Measurements from ENCODE around the gene HMGN4.
"Not testable (repeated sequence)": the region's sequence is repeated elsewhere in the genome, so short reads cannot be mapped to it uniquely, and the experiment has no call there.

Gene HMGN4

DNA sequence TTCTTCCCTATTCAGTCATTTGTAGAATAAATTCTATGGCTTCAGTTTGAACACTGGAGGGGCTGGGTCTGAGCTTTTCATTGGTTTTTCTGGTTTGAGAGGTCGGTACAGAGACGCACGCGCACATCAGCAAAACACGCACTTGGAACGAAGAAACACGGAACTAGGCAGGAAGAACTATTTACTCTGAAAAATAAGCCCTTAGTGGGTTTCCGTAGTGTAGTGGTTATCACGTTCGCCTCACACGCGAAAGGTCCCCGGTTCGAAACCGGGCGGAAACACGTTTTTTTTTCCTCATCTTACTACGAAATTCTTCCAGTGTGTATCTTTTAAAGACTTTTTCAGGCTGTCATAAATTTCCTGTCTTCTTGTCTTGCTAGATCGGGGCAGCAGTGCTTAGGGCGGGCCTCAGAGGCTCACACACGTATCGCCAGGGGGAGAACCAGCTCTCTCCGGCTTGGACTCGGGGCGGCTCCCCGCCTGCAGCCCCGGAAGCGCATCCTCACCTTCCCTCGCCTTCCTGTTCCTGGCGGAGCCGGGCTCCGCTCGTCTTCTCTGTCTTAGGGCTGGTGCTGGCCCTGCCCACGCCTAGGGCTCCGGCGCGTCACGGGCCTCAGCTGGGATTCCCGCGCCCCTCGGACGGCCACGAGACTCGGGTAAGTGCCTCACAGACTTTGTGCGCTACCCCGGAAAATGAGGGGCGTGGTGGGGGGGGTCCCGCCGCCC lies at the start of gene HMGN4:
HMGN4 (plus strand) TSS at position 521 of the 726 bp plus-strand sequence. CDS start 6,841 bp downstream, outside the sequence.
- peak; percentile 82 for DNase-seq (ENCODE audit: low spot score)

DNA sequence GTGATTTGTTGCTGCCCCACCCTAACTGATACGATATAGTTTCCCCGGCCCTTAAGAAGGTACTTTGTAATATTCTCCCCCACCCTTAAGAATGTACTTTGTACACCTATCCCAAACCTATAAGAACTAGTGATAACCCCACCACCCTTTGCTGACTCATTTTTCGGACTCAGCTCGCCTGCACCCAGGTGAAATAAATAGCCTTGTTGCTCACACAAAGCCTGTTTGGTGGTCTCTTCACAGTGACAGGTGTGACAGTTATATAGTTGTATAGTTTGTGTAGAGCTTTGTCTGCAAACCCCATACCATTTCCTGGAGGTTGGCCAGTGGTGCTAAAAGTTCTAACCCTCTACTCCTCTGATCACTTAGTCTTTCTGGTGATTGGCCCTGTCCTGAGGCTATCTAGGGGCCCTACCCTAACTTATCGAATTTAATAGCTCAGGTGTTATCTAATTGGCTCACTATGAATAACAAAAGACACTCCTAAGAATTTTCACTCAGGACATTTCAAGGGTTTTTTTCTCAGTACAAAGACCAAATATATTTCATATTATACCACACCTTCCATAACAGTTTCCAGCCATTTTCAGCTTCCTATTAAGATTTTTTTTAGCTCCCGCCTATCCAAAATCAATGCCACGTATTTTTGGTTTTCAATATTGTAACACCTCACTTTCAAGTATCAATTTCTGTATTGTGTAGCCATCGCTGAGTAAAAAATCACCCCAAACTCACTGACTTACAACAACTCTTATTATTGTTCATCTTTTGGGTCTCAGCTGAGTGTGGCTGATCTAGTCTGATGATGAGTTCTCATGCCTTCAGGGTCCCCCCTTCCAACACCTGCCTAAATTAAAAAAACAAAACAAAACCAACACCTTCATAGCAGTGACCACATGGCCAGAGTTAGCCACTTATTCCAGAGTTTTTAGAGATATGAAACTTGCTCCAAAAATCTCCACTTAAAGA lies 47.9 kb upstream of the HMGN4 start:
- DNase-seq (ENCODE audit: low spot score), result no peak

DNA sequence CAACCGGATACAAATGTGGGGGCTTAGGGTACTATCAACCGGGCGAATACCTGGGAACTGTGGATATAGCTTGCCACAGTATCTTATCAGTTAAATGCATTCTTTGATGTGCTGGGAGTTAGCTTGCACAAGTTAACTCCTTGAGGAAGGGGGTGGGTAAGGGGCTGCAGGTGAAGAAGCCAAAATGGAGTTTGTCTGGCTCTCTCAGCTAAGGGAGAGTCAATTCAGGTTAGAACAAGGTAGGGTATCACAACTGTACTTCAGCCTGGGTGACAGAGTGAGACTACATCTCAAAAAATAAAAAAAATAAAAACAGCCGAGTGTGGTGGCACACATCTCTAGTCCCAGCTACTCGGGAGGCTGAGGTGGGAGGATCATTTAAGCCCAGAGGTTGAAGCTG lies 46.6 kb upstream of the HMGN4 start:
- no peak for DNase-seq (ENCODE audit: low spot score)

DNA sequence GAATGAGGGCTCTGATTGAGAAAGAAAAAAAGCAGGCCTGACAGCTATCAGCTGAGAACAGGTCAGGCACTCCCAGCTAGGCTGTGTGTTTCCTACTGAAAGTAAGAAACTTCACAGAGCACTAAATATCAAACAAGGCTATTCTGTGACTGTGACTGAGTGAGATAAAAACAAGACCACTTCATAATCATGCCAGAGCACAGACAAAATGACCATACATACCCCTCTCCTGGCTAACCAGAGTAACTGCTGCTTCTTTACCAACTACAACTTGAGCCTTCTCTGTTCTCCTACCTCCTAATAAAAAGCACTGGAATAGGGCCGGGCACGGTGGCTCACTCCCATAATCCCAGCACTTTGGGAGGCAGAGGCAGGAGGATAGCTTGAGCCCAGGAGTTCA lies 44.9 kb upstream of the HMGN4 start:
- peak; percentile 37 for DNase-seq (ENCODE audit: low spot score)

DNA sequence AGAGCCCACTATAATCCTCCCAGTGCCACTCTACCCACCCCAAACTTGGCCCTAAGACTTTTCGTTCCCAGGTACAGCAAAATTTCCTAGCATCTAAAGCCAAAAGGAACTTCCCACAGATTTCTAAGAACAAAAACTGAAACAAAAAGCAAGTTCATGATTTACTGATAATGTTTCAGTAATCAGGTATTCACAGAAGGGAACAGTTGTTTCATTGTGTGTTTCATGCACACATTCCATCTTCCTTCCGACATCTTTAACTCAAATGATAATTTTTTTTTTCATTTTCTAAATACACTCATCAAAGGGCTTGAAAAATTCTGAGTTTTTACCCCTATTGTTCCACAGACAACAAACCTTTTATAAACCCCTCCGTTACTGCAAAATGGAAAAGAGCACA lies 44.0 kb upstream of the HMGN4 start:
- no peak for DNase-seq (ENCODE audit: low spot score)

DNA sequence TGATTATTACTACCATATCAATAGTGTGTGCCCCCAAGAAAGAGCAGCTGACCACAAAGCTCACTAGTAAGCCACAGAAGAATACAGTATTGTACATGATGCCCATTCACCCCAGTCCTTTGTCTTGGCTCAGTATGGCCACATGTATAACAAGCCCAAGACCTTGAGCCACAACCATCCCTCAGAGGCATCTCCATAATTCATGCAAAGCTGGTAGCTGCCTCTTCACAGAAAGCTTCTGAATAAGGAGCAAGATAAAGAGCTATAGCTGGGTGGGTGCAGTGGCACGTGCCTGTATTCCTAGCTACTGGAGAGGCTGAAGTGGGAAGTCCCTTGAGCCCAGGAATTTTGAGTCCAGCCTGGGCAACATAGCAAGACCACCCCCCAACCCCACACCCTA lies 42.9 kb upstream of the HMGN4 start:
- no peak for DNase-seq (ENCODE audit: low spot score)

DNA sequence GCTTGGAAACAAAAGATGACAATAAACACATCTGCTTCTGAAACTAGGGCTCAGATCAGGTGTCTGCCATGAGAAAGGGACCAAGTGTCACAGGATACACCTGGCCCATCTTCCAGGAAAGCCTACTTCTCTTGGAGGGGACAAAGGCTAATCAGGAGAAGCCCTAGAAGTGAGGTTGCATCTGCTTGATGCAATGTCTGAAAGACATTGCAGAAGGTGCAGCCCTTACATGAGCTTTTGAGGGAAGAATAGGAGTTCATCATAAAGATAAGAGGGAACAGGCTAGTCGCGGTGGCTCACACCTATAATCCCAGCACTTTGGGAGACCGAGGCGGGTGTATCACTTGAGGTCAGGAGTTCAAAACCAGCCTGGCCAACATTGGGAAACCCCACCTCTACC lies 40.6 kb upstream of the HMGN4 start:
- DNase-seq (ENCODE audit: low spot score), result no peak

DNA sequence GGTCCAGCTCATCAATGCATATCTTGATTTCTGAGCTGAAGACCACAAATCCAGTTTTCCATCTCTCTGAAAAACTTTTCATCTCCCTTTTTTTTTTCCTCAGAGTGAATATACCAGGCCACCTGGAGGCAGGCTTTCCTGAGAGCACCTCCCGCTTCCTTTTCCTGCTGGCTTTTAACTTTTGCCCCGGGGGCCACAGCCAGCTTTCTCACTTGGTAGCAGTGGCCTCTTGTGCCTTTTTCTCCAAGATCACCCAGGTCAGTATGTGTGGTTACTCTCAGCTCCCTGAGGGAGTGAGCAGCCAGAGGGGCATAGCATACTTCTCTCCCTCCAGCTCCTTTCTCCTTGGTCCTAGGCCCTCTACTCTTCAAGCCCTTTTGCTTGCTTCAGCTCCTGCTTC lies 38.1 kb upstream of the HMGN4 start, which contains the start of gene BTN1A1:
BTN1A1 (plus strand) TSS at position 202 of the 400 bp plus-strand sequence. CDS start 984 bp downstream, outside the sequence.
- DNase-seq (ENCODE audit: low spot score), result no peak

DNA sequence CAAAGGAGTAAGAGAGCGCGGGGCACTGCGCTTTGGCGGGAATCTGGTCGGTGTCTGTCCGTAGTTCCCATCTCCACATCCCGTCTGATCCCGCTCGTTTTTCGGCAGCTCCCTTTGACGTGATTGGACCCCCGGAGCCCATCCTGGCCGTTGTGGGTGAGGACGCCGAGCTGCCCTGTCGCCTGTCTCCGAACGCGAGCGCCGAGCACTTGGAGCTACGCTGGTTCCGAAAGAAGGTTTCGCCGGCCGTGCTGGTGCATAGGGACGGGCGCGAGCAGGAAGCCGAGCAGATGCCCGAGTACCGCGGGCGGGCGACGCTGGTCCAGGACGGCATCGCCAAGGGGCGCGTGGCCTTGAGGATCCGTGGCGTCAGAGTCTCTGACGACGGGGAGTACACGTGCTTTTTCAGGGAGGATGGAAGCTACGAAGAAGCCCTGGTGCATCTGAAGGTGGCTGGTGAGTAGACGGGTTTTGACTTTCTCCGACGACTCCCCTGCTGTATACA lies 36.6 kb upstream of the HMGN4 start:
- DNase-seq (ENCODE audit: low spot score), result peak; percentile 9

DNA sequence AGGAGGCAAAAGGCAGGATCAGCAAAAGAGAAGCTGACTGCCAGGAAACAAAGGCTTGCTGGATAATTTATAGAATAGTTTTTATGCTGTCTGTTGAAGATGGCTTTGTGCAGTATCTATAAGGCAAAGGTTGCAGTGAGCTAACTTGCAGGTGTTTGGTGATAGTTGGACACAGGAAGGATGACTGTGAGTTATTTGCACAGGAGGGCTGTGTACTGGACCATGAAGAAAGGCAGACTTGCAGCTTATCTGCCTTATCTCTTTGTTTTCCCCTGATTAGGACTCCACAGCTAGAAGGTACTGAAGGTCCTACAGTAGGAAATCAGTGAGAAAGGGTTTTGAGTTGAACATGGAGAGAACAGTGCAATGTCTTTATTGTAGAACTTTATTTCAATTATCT lies 36.0 kb upstream of the HMGN4 start:
- no peak for DNase-seq (ENCODE audit: low spot score)

DNA sequence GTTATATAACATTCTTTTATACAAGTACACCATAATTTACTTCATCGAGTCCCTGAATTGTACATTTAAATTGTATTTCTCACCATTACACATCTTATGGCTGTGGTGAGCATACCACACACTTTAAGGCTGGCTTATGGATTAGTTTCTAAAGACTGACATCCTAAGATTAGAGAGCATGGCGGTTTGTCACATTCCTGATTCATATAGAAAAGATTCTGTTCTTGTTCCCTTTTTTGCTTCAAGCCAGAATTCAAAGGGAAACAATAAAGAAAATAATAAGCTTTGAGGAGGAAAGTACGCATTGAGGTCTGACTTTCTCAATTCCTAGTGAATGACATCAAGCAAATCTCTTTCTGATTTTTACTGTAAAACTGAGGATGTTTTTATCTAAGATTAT lies 35.5 kb upstream of the HMGN4 start:
- no peak for DNase-seq (ENCODE audit: low spot score)

DNA sequence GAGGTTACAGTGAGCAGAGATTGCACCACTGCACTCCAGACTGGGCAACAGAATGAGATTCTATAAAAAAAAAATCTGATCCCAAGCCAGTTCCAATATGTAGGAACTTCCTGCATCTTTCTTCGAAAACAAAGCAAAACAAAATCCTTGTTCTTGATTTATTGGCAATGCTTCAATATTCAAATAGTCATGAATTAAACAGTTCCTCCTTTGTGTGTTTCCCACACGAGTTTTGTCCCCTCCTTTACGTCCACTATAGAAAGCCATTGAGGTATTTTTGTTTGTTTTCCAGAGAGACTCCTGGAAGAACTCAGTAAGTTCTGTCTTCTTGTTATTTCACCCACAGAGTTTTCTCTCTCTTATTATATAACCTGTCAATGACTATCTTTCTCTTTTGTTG lies 30.5 kb upstream of the HMGN4 start:
- no peak for DNase-seq (ENCODE audit: low spot score)

DNA sequence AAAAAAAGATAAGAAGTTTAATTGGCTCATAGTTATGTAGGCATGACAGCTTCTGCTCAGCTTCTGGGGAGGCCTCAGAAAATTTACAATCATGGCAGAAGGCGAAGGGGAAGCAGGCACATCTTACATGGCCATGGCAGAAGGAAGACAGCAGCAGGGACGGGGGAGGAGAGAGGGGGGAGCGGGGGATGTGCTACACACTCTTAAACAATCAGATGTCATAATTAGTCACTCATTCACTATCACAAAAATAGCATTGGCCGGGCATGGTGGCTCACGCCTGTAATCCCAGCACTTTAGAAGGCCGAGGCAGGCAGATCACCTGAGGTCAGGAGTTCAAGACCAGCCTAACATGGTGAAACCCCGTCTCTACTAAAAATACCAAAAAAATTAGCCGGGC lies 27.1 kb upstream of the HMGN4 start:
- DNase-seq (ENCODE audit: low spot score), result not testable (repeated sequence)

DNA sequence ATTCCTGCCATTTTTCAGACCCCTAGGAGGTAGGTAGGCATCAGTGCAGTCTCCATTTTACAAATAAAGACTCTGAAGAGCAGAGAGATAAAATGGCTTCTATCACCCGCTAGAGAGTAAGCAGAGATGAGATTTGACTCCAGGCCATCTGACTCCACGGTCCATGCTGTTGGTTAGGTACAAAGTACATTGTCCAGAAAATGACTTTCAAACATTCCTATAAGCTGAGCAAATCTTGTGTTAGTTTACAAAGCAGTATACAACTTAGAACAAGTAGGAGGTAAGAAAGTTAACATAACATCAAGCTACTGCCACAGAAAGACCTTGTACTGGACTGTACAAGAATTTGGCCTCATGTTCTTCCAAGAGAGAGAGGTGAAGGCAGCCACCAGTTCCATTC lies 23.2 kb upstream of the HMGN4 start:
- DNase-seq (ENCODE audit: low spot score), result no peak

DNA sequence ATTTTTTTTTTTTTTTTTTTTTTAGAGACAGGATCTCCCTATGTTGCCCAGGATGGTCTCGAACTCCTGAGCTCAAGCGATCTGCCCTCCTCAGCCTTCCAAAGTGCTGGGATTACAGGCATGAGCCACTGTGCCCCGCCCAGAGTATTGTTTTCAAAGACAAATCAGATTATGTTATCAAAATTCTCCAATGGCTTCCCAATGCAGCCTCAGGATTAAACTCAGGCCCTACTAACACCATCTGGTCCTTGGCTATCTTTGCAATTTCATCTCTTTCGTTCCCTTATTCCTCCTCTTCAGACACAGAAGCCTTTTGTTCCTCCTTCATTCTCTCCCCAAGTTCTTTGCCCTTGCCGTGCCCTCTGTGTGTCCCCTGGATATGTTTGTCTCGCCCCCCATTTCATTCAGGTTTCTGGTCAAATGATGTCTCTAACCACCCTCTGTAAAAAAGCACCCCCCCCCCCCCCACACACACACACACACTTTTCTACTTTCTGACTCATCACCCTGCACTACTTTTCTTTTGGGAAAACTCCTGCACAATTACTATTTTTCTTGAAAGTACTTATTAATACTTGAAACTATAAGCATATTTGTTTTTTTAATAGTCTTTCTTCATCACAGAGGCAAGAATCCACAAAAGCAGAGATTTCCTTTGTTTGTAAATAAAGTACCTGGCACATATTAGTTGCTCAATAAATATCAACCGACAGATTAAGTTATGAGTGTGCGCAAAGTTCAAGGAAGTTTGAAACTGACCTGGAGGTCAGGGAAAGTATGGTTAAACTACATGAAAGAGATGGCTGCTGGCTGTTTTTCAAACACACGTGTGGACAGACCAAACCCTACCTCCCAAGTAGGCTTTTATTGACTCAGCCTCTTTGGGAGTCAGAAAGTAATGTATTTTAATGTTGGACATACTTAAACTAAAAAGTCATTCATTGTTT lies 21.4 kb upstream of the HMGN4 start:
- DNase-seq (ENCODE audit: low spot score), result no peak

DNA sequence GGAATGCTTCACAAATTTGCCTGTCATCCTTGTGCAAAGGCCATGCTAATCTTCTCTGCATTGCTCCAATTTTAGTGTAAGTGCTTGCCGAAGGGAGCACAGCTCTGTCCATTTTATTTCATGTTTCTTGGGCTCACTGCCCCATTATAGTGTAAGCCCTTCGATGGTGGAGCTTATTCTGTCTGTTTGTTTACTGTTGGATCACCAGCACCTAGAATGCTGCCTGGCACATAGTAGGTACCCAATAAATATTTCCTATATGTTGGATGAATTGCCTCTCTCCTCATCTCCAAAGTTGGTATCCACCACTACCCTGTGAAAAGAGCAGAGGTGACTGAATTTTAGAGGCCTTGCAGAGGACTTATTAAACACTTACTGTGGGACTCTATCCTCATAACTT lies 18.8 kb upstream of the HMGN4 start:
- no peak for DNase-seq (ENCODE audit: low spot score)

DNA sequence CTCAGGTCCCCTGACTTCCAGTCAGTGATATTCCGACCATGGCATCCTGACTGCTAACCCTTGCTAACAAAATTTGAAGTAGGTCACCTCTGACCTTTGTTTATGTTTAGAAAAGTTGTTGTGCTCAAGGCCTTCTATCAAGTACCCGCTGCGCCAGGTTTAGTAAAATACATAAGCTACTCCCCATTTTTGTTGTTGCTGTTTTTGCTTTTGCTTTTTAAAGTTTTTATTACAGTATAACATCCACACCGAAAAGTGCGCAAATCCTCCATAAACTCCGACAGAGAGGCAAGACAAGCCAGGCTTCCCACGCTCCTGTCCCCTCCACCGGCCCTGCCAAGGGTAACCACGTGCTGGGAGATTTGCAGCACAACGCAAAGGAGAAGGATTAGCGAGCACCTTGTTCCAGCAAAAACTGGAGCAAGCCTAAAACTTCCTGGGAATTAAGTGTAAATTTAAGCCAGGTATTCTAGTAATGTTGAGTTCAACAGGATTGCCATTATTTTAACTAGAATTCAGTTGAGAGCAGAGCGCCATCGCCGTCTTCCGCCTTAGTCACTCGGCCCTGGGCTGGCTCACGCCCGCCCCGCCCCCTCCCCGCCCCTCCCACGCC lies 17.8 kb upstream of the HMGN4 start:
- DNase-seq (ENCODE audit: low spot score), result no peak

DNA sequence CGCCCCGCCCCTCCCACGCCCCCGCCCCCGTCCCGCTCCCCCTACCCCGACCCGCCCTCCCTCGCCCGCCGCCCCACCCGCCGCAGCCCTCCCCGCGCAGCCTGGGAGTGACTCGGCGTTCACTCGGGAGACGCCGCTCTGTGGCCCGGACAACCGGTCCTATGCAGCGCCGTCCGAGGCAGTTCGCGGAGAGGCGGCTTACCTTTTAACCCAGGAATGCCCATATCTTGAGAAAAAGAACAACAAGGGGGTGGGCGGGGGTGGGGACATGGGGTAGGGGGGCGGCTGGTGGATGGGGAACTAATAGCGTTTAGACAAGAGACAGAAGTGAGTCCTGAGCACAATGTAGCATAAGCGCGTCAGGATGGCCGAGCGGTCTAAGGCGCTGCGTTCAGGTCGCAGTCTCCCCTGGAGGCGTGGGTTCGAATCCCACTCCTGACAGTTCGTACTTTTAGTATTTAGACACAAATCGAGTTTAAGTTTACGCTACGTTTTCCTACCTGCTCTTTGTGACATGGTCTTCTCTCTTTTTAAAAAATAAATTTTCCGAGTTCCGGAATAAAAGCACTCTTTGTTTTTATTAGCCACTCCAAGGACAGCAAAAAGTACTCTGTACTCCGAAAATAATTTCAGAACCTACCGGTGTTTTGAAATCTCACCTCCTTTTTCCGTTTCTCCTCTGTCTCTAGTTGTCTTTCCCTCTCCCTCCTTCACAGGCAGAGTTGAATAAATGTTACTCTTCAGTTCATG lies 17.1 kb upstream of the HMGN4 start:
- DNase-seq (ENCODE audit: low spot score), result peak; percentile 96

DNA sequence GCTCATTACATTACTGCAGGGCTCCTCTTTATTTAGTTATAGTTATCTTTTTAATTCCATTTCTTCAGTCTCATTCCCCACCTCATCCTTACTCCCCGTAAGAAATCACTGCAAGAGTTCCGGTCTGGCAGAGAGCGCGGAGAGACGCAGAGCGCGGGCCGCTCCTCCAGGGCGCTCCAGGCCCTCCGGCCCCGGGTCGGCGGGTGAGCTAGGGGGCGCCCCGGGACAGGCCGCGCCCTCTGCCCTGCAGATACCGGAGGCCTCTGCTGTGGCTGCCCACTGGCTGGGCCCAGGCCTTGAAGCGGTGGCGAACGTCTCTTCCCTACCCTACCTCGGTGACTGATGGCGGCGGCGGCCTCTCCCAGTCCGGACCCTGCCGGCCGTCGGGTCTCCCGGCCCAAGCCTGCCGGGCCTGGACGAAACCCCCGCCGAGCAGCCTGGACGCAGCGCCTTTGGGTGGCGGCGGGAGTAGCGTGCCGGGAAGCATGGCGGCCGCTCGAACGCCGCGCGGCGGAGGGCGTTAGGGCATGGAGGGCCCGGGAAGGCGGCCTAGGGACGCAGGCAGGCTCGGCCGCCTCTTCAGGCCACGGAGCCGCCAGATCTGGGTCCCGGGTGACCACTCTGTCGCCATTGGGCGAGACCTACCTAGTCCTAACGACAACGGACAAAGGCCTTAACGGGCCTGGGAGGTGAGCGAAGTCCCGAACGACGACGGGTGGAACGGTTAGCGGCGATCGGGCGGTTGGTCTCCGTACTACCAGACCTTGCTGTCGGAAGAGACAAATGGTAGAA lies 16.4 kb upstream of the HMGN4 start:
- peak; percentile 71 for DNase-seq (ENCODE audit: low spot score)
